GM12864 (cell line): Measurements from ENCODE around the gene ZNF792.

Source experiments
- DNase-seq: peaks from one replicate; pipeline ENCODE4 v3.0.0-alpha.2; 2011; ENCODE audit warnings: low read depth
- H3K4me3 ChIP-seq: 2 replicates; pipeline ENCODE4 v1.5.1; 2011; ENCODE audit warnings: mild to moderate bottlenecking, low read depth, low read length, control low read depth
- TF ChIP-seq, protein P1 (sequence below): IDR thresholded peaks from 2 replicates; pipeline ENCODE4 v1.5.1; 2011; ENCODE audit warnings: low read depth, mild to moderate bottlenecking, moderate library complexity, low read length, control low read depth, inconsistent platforms; ENCODE audit errors: missing control alignments

Gene ZNF792

DNA sequence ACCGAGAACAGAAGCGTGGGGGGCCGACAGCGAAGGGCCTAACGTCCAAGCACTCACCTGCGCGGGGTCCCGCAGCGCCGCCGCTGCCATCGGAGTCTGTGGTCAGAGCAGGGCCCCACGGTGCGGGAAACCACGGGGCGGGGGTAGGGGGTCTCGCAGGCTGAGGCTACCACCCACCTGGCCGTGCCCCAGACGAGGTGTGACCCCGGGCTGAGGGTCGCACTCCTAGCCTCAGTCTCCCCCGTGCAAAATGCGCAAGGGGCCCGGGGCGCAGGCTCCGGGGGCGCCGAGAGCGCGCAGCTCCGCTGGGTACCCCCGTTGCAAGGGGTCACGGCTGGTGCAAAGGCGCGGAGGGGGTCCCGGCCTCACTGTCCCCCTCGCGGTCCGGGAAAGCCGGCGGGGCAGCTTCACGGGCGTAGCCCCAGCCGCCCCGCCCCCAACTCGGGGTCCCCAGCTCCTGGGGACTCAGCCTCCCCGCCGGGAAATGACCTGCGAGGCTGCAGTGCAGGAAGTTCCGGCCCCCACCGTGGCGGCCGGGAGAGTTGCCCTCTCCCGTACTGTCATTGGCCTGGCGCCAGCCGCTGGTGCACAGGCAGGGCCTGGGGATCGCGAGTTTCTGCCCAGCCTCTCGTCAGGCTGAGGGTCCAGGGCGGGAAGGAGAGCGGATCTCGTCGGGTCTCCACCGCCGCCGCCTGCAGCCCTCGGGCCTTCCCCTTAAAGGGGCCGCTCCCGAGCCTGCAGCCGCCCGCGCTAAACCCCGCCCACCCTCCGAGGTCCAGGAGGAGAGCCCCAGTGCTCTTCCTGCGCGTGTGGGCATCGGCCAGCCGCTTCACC is at the start of gene ZNF792:
ZNF792 (minus strand) TSS at position 657 of the 834 bp plus-strand sequence; CDS start at position 90, 567 bp downstream.
- TF ChIP-seq, protein P1, sequence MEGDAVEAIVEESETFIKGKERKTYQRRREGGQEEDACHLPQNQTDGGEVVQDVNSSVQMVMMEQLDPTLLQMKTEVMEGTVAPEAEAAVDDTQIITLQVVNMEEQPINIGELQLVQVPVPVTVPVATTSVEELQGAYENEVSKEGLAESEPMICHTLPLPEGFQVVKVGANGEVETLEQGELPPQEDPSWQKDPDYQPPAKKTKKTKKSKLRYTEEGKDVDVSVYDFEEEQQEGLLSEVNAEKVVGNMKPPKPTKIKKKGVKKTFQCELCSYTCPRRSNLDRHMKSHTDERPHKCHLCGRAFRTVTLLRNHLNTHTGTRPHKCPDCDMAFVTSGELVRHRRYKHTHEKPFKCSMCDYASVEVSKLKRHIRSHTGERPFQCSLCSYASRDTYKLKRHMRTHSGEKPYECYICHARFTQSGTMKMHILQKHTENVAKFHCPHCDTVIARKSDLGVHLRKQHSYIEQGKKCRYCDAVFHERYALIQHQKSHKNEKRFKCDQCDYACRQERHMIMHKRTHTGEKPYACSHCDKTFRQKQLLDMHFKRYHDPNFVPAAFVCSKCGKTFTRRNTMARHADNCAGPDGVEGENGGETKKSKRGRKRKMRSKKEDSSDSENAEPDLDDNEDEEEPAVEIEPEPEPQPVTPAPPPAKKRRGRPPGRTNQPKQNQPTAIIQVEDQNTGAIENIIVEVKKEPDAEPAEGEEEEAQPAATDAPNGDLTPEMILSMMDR: no peak
- H3K4me3 ChIP-seq: peak within 1 kb of the TSS; percentile 84
- no peak for DNase-seq

GRCh38 chr19:35013041-35013819 is 49.2 kb upstream of the ZNF792 start:
- no peak overlapping the region for H3K4me3 ChIP-seq
- DNase-seq: no peak
- TF ChIP-seq, protein P1: peak; percentile 97

- DNase-seq: no peak
- TF ChIP-seq, protein P1: no peak
- H3K4me3 ChIP-seq: no peak overlapping the region
Measured at GRCh38 chr19:35011737-35012682, 48.0 kb upstream of the ZNF792 start.

GRCh38 chr19:35011091-35011689 is 47.2 kb upstream of the ZNF792 start:
- no peak for DNase-seq
- TF ChIP-seq, protein P1: no peak
- H3K4me3 ChIP-seq: no peak overlapping the region

- TF ChIP-seq, protein P1: no peak
- DNase-seq: no peak
- no peak overlapping the region for H3K4me3 ChIP-seq
Measured at GRCh38 chr19:35009424-35010415, 45.7 kb upstream of the ZNF792 start.
